Astrocyte (in vitro differentiated cells and primary cell): ENCODE data around the gene ECI2. TPM values are rescaled to one million over a fixed set of nuclear protein-coding genes. Genes with fewer than 3 reads are reported as not detected.

Experiments
- DNase-seq: peaks from one replicate; pipeline ENCODE4 v3.0.0-alpha.2; 2010; ENCODE audit warnings: low read depth
- FAIRE-seq: peaks from 2 replicates; lab custom pipeline; 2011; peaks lifted over from hg19 to GRCh38; lab: Jason Lieb, UNC
- H2AFZ ChIP-seq: 2 replicates; pipeline ENCODE4 v1.6.0; 2012; ENCODE audit warnings: low read depth, low read length, inconsistent platforms
- H3K27ac ChIP-seq: 2 replicates; pipeline ENCODE4 v1.5.1; 2011; ENCODE audit warnings: low read depth, low read length, inconsistent platforms
- H3K27me3 ChIP-seq: 2 replicates; pipeline ENCODE4 v1.6.0; 2011; ENCODE audit warnings: low read length, inconsistent platforms; ENCODE audit not compliant: insufficient read depth
- H3K36me3 ChIP-seq: 2 replicates; pipeline ENCODE4 v1.5.1; 2011; ENCODE audit warnings: low read length, inconsistent platforms; ENCODE audit not compliant: insufficient read depth
- H3K4me1 ChIP-seq: 2 replicates; pipeline ENCODE4 v1.5.1; 2011; ENCODE audit warnings: low read length, inconsistent platforms; ENCODE audit not compliant: insufficient read depth
- H3K4me2 ChIP-seq: 2 replicates; pipeline ENCODE4 v1.6.0; 2012; ENCODE audit warnings: low read length, inconsistent platforms
- H3K4me3 ChIP-seq: 2 replicates; pipeline ENCODE4 v1.5.1; 2011; ENCODE audit warnings: low read depth, mild to moderate bottlenecking, low read length, inconsistent platforms; ENCODE audit not compliant: insufficient read depth
- H3K79me2 ChIP-seq: 2 replicates; pipeline ENCODE4 v1.6.0; 2012; ENCODE audit warnings: mild to moderate bottlenecking, low read length, inconsistent platforms; ENCODE audit not compliant: insufficient read depth
- H3K9ac ChIP-seq: 2 replicates; pipeline ENCODE4 v1.6.0; 2012; ENCODE audit warnings: mild to moderate bottlenecking, low read length, inconsistent platforms
- H3K9me3 ChIP-seq: 2 replicates; pipeline ENCODE4 v1.5.1; 2012; ENCODE audit warnings: low read depth, mild to moderate bottlenecking, low read length, inconsistent platforms; ENCODE audit not compliant: insufficient read depth
- H4K20me1 ChIP-seq: 2 replicates; pipeline ENCODE4 v1.6.0; 2012; ENCODE audit warnings: low read length, inconsistent platforms; ENCODE audit not compliant: insufficient read depth
- H3K27ac Mint-ChIP-seq: one replicate; pipeline ENCODE4 v1.8.0; 2021; ENCODE audit warnings: mild to moderate bottlenecking, mixed read lengths; ENCODE audit not compliant: unreplicated experiment
- H3K27me3 Mint-ChIP-seq: one replicate; pipeline ENCODE4 v1.8.0; 2021; ENCODE audit warnings: low read depth, mixed read lengths; ENCODE audit not compliant: unreplicated experiment
- H3K36me3 Mint-ChIP-seq: one replicate; pipeline ENCODE4 v1.8.0; 2021; ENCODE audit warnings: low read depth, mixed read lengths; ENCODE audit not compliant: unreplicated experiment
- H3K4me1 Mint-ChIP-seq: one replicate; pipeline ENCODE4 v1.8.0; 2021; ENCODE audit warnings: low read depth, mixed read lengths; ENCODE audit not compliant: unreplicated experiment
- H3K4me3 Mint-ChIP-seq: one replicate; pipeline ENCODE4 v1.8.0; 2021; ENCODE audit warnings: mild to moderate bottlenecking, moderate library complexity, mixed read lengths; ENCODE audit not compliant: unreplicated experiment
- H3K9me3 Mint-ChIP-seq: one replicate; pipeline ENCODE4 v1.8.0; 2021; ENCODE audit warnings: mild to moderate bottlenecking, mixed read lengths; ENCODE audit not compliant: unreplicated experiment
- CTCF ChIP-seq: IDR thresholded peaks from 2 replicates; pipeline ENCODE4 v1.5.1; 2011; ENCODE audit warnings: low read depth, mild to moderate bottlenecking, inconsistent platforms, low read length, moderate library complexity; ENCODE audit not compliant: insufficient read depth
- EZH2 ChIP-seq: IDR thresholded peaks from 2 replicates; pipeline ENCODE4 v1.6.1; 2012; ENCODE audit warnings: mild to moderate bottlenecking, low read length, inconsistent platforms; ENCODE audit not compliant: insufficient read depth
- total RNA-seq: library from RNA; stranded (reverse); gene quantifications from 2 replicates; pipeline ENCODE4 v1.2.1, GENCODE V29; 2021

ECI2 gene
- total RNA-seq, 1 donor from 2014 or later: 52.5 TPM

GRCh38 chr6:4162370-4162769 lies 27.0 kb upstream of the ECI2 start:
- DNase-seq (no peak), FAIRE-seq (no peak)
- Histone ChIP-seq H3K4me1 (no peaks in the 10 kb centered on the region), H3K4me3 (no peak overlapping the region), H3K27me3 (no peaks in the 10 kb centered on the region), H3K27ac (no peak overlapping the region), H4K20me1 (no peaks in the 10 kb centered on the region), H3K79me2 (no peaks in the 10 kb centered on the region), H3K36me3 (no peaks in the 10 kb centered on the region), H2AFZ (no peak overlapping the region), H3K9ac (no peak overlapping the region), H3K4me2 (no peak overlapping the region), H3K9me3 (no peaks in the 10 kb centered on the region)
- Mint-ChIP-seq H3K9me3 (peaks cover 5% of the 10 kb centered on the region), H3K27ac (no peak overlapping the region), H3K36me3 (peaks cover 1% of the 10 kb centered on the region), H3K4me1 (no peaks in the 10 kb centered on the region), H3K4me3 (no peak overlapping the region), H3K27me3 (peaks cover 3% of the 10 kb centered on the region)
- TF ChIP-seq EZH2 (no peak), CTCF (no peak)

- H3K36me3 Mint-ChIP-seq: no peaks in the 10 kb centered on the region
- H3K4me3 Mint-ChIP-seq: no peak overlapping the region
- no peaks in the 10 kb centered on the region for H3K27me3 ChIP-seq
- no peaks in the 10 kb centered on the region for H3K36me3 ChIP-seq
- H3K27me3 Mint-ChIP-seq: no peaks in the 10 kb centered on the region
- H3K4me1 Mint-ChIP-seq: peaks cover 2% of the 10 kb centered on the region
- H2AFZ ChIP-seq: no peak overlapping the region
- FAIRE-seq (no peak), DNase-seq (no peak)
- H3K27ac Mint-ChIP-seq: no peak overlapping the region
- H3K27ac ChIP-seq: no peak overlapping the region
- H3K79me2 ChIP-seq: no peaks in the 10 kb centered on the region
- H3K9me3 Mint-ChIP-seq: no peaks in the 10 kb centered on the region
- no peaks in the 10 kb centered on the region for H3K9me3 ChIP-seq
- H4K20me1 ChIP-seq: no peaks in the 10 kb centered on the region
- no peak for TF ChIP-seq CTCF
- TF ChIP-seq EZH2: no peak
- H3K4me3 ChIP-seq: no peak overlapping the region
- H3K9ac ChIP-seq: no peak overlapping the region
- H3K4me2 ChIP-seq: no peak overlapping the region
- H3K4me1 ChIP-seq: no peaks in the 10 kb centered on the region
Observed at GRCh38 chr6:4159491-4159890, 24.1 kb upstream of the ECI2 start.

- H3K27me3 Mint-ChIP-seq: no peaks in the 10 kb centered on the region
- no peak for TF ChIP-seq CTCF
- no peak for TF ChIP-seq EZH2
- no peak for FAIRE-seq
- no peak overlapping the region for H3K27ac Mint-ChIP-seq
- H3K27me3 ChIP-seq: no peaks in the 10 kb centered on the region
- no peaks in the 10 kb centered on the region for H3K36me3 ChIP-seq
- no peak for DNase-seq
- peaks cover 2% of the 10 kb centered on the region for H3K4me1 Mint-ChIP-seq
- no peaks in the 10 kb centered on the region for H3K9me3 ChIP-seq
- H3K9me3 Mint-ChIP-seq: no peaks in the 10 kb centered on the region
- H3K36me3 Mint-ChIP-seq: no peaks in the 10 kb centered on the region
- H4K20me1 ChIP-seq: no peaks in the 10 kb centered on the region
- H3K4me3 Mint-ChIP-seq: no peak overlapping the region
- H3K9ac ChIP-seq: no peak overlapping the region
- no peak overlapping the region for H2AFZ ChIP-seq
- no peak overlapping the region for H3K4me3 ChIP-seq
- no peaks in the 10 kb centered on the region for H3K4me1 ChIP-seq
- no peak overlapping the region for H3K27ac ChIP-seq
- no peak overlapping the region for H3K4me2 ChIP-seq
- no peaks in the 10 kb centered on the region for H3K79me2 ChIP-seq
Observed at GRCh38 chr6:4157506-4157905, 22.1 kb upstream of the ECI2 start.
